ENCODE results near the gene LRRC47.

GRCh38 chr1:3770047-3770765 lies 26.1 kb downstream of the LRRC47 start:
- TF ChIP-seq CTCF (IDR thresholded peaks at IDR 0.05) (no peak), POLR2AphosphoS5 (IDR thresholded peaks at IDR 0.05) (no peak)

Measured in stomach (tissue), 4 donors.